Measurements from ENCODE around the gene PCCA.

- TF ChIP-seq YY1 (IDR thresholded peaks at IDR 0.05; ENCODE audit: insufficient read depth, insufficient read length) (no peak), ZNF274 (IDR thresholded peaks at IDR 0.05; ENCODE audit: low read depth, low read length) (no peak)
These were observed 476.4 kb downstream of the PCCA start for GRCh38 chr13:100565286-100565685.
